Left lung (tissue), 10 donors: ENCODE results near the gene CLDND2. TPM values are rescaled to one million over a fixed set of nuclear protein-coding genes. Genes with fewer than 3 reads are reported as not detected.

Source experiments
- ATAC-seq: fragments of 200-7000 bp; cut with Tn5 transposase; one replicate; pipeline ENCODE4 v1.9.1; 2020; ENCODE audit warnings: moderate library complexity
- DNase-seq, 4 donors: peaks; one replicate each; pipeline ENCODE4 v3.0.0-alpha.2; 2013 to 2020
- H3K27ac ChIP-seq, 2 donors: fragments of 200-600 bp; sonication (generic) in 1 of 2; one replicate each; pipeline versions ENCODE4 v1.5.0 to v1.8.0; 2020 to 2021
- H3K27me3 ChIP-seq, 2 donors: fragments of 200-600 bp; sonication (generic) in 1 of 2; one replicate each; pipeline versions ENCODE4 v1.5.0 to v1.8.0; 2020 to 2021
- H3K36me3 ChIP-seq, 2 donors: fragments of 200-600 bp; sonication (generic) in 1 of 2; one replicate each; pipeline versions ENCODE4 v1.5.0 to v1.8.0; 2020 to 2021
- H3K4me1 ChIP-seq, 2 donors: fragments of 200-600 bp; one replicate each; pipeline ENCODE4 v1.8.0; 2021
- H3K4me3 ChIP-seq, 2 donors: fragments of 200-600 bp; sonication (generic) in 1 of 2; one replicate each; pipeline versions ENCODE4 v1.5.0 to v1.8.0; 2020 to 2021; ENCODE audit warnings: mild to moderate bottlenecking in 1 of 2
- H3K9me3 ChIP-seq, 2 donors: fragments of 200-600 bp; sonication (generic) in 1 of 2; one replicate each; pipeline versions ENCODE4 v1.5.0 to v1.8.0; 2020 to 2021
- CTCF ChIP-seq, 2 donors: fragments of 200-600 bp; sonication (generic) in 1 of 2; IDR thresholded peaks; one replicate each; pipeline versions ENCODE4 v1.5.0 to v1.8.0; 2021; ENCODE audit warnings: antibody characterized with exemption in 2 of 2
- intact Hi-C, 2 donors: fragments of 100-400 bp; cut with DNase I; formaldehyde crosslinking; loops; one replicate each; pipeline versions ENCODE4 v1.11.2 to v1.14.2; 2022
- polyA plus RNA-seq, 6 donors: library from polyadenylated mRNA; unstranded; fragments of 120-200 nt; gene quantifications; one replicate each; pipeline ENCODE4 v1.2.1, GENCODE V29; 2013; ENCODE audit not compliant: insufficient read length in 6 of 6
- total RNA-seq, 2 donors: library from RNA; stranded (reverse); fragmentation: NEBNext Ultra II Directional; extraction: Animal tissue kit (Norgen Biotek cat#: 25700); gene quantifications; one replicate each; pipeline ENCODE4 v1.2.1, GENCODE V29; 2021
- donor health status: DM: no; HTN: yes; CAD: no.
- donor health status: DM: no; HTN: no; CAD: no.

The CLDND2 gene
- total and polyA plus RNA-seq, 8 donors, result 0.92 to 1.9 (median 1.4) TPM

- intact Hi-C loops, result no loop called here
- no peaks in the 10 kb centered on the region for H3K9me3 ChIP-seq
- peaks cover 4 to 12% of the 10 kb centered on the region in 2 donors for H3K4me1 ChIP-seq
- no peak for TF ChIP-seq CTCF (IDR thresholded peaks at IDR 0.05)
- H3K27me3 ChIP-seq, result peaks cover 22 to 79% of the 10 kb centered on the region in 2 donors
- no peak overlapping the region for H3K4me3 ChIP-seq
- no peak for DNase-seq
- no peak for ATAC-seq
- no peak overlapping the region for H3K27ac ChIP-seq
- H3K36me3 ChIP-seq, result no peaks in the 10 kb centered on the region
Observed at GRCh38 chr19:51324167-51324481, 44.7 kb downstream of the CLDND2 start.

- Histone ChIP-seq H3K4me1 (peaks cover 4 to 12% of the 10 kb centered on the region in 2 donors), H3K4me3 (no peak overlapping the region), H3K9me3 (no peaks in the 10 kb centered on the region), H3K36me3 (no peaks in the 10 kb centered on the region), H3K27me3 (peaks cover 20 to 74% of the 10 kb centered on the region in 2 donors), H3K27ac (no peak overlapping the region)
- DNase-seq (peak in 1 of 4 donors; percentile 64), ATAC-seq (no peak)
- intact Hi-C loops, result no loop called here
- TF ChIP-seq CTCF (IDR thresholded peaks at IDR 0.05), result no peak
Observed at GRCh38 chr19:51323481-51324166, 45.2 kb downstream of the CLDND2 start.

- Histone ChIP-seq H3K36me3 (no peaks in the 10 kb centered on the region), H3K4me3 (no peak overlapping the region), H3K9me3 (no peaks in the 10 kb centered on the region), H3K4me1 (no peaks in the 10 kb centered on the region), H3K27me3 (peaks cover 3 to 64% of the 10 kb centered on the region in 2 donors), H3K27ac (no peak overlapping the region)
- DNase-seq, result no peak
- ATAC-seq, result no peak
- intact Hi-C loops, result no loop called here
- TF ChIP-seq CTCF (IDR thresholded peaks at IDR 0.05), result no peak
Observed at GRCh38 chr19:51321799-51322198, 47.0 kb downstream of the CLDND2 start.

- Histone ChIP-seq H3K36me3 (no peaks in the 10 kb centered on the region), H3K27ac (no peak overlapping the region), H3K4me3 (no peak overlapping the region), H3K27me3 (peaks cover 0 to 56% of the 10 kb centered on the region in 2 donors), H3K9me3 (no peaks in the 10 kb centered on the region), H3K4me1 (no peaks in the 10 kb centered on the region)
- intact Hi-C loops, result no loop called here
- DNase-seq (peak in 1 of 4 donors; percentile 68), ATAC-seq (no peak)
- TF ChIP-seq CTCF (IDR thresholded peaks at IDR 0.05), result no peak
Observed at GRCh38 chr19:51320280-51320657, 48.5 kb downstream of the CLDND2 start.

- ATAC-seq (no peak), DNase-seq (no peak)
- Histone ChIP-seq H3K9me3 (no peaks in the 10 kb centered on the region), H3K27me3 (peaks cover 0 to 52% of the 10 kb centered on the region in 2 donors), H3K4me1 (no peaks in the 10 kb centered on the region), H3K4me3 (no peak overlapping the region), H3K36me3 (no peaks in the 10 kb centered on the region), H3K27ac (no peak overlapping the region)
- intact Hi-C loops, result no loop called here
- no peak for TF ChIP-seq CTCF (IDR thresholded peaks at IDR 0.05)
Observed at GRCh38 chr19:51319649-51320279, 49.0 kb downstream of the CLDND2 start.
